ENCODE data around the gene GABPB1. TPM values are rescaled to one million over a fixed set of nuclear protein-coding genes. Genes with fewer than 3 reads are reported as not detected.

The GABPB1 gene
- total RNA-seq, 1 experiment from 2014 or later = 39.7 TPM

DNA sequence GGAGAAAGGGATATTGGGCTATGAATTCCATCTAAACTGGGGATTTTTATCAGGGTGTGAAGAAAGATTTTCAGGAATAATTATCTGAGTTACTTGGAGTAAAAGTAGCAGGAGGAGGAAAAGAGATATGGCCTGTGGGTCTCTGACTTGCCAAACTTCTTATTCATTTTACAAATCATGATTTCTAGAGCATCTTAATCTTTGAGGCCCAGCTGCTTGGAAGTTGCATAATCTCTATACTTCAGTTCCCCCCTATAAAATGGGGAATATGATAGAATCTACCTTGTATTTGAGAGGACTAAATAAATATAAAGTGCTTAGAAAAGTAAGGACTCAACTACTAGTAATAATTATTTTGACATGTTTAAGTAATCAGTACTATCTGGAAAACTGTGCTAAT is 11.0 kb upstream of the GABPB1 start:
- ATAC-seq (no peak), DNase-seq (no peak)
- H3K9me2 ChIP-seq (replicated peaks; ENCODE audit: low read length) = no peaks in the 10 kb centered on the region
- no peak overlapping the region for H3K27ac ChIP-seq (ENCODE audit: low read length)
- no peak overlapping the region for H3K9ac ChIP-seq (ENCODE audit: low read length)
- H3K79me2 ChIP-seq (ENCODE audit: low read length) = no peaks in the 10 kb centered on the region
- peaks cover 3% of the 10 kb centered on the region; the same call in 1 of the 2 replicates for H3K36me3 ChIP-seq (ENCODE audit: low read depth, low read length)
- no peaks in the 10 kb centered on the region for H3K9me3 ChIP-seq (ENCODE audit: low read length)
- no peaks in the 10 kb centered on the region for H3K27me3 ChIP-seq (ENCODE audit: low read length)
- no peak overlapping the region for H3K4me3 ChIP-seq (ENCODE audit: low read length)
- H2AFZ ChIP-seq (ENCODE audit: low read length) = no peak overlapping the region
- TF ChIP-seq EZH2 (IDR thresholded peaks at IDR 0.05; ENCODE audit: low read length, unreplicated experiment) = no peak
- TF ChIP-seq CTCF (conservative IDR thresholded peaks at IDR 0.05; ENCODE audit: low read depth, low read length) = no peak
- no peak for TF ChIP-seq EZH2phosphoT487 (IDR thresholded peaks at IDR 0.05; ENCODE audit: borderline replicate concordance, low read length)
- H3F3A ChIP-seq (ENCODE audit: low read length, unreplicated experiment) = no peaks in the 10 kb centered on the region
- ChIA-PET POLR2A (ENCODE audit: unreplicated experiment) (no interaction called here), CTCF (no interaction called here)
- H3K4me1 ChIP-seq (ENCODE audit: insufficient read depth, low read length) = no peaks in the 10 kb centered on the region
- BruUV-seq (replicated peaks) = no TSS peak
- H3K4me2 ChIP-seq (ENCODE audit: low read length) = no peak overlapping the region
- no peaks in the 10 kb centered on the region for H4K20me1 ChIP-seq (ENCODE audit: low read length)
- intact Hi-C loops (cut with micrococcal nuclease) = no loop called here

- Histone ChIP-seq H3K9ac (ENCODE audit: low read length) (no peak overlapping the region), H4K20me1 (ENCODE audit: low read length) (no peaks in the 10 kb centered on the region), H3K4me1 (ENCODE audit: insufficient read depth, low read length) (no peaks in the 10 kb centered on the region), H2AFZ (ENCODE audit: low read length) (no peak overlapping the region), H3K27me3 (ENCODE audit: low read length) (no peaks in the 10 kb centered on the region), H3K36me3 (ENCODE audit: low read depth, low read length) (peaks cover 3% of the 10 kb centered on the region; the same call in 1 of the 2 replicates), H3K4me3 (ENCODE audit: low read length) (no peak overlapping the region), H3F3A (ENCODE audit: low read length, unreplicated experiment) (no peaks in the 10 kb centered on the region), H3K9me2 (replicated peaks; ENCODE audit: low read length) (no peaks in the 10 kb centered on the region), H3K79me2 (ENCODE audit: low read length) (no peaks in the 10 kb centered on the region), H3K9me3 (ENCODE audit: low read length) (no peaks in the 10 kb centered on the region), H3K27ac (ENCODE audit: low read length) (no peak overlapping the region), H3K4me2 (ENCODE audit: low read length) (no peak overlapping the region)
- ChIA-PET CTCF (no interaction called here), POLR2A (ENCODE audit: unreplicated experiment) (no interaction called here)
- no TSS peak for BruUV-seq (replicated peaks)
- intact Hi-C loops (cut with micrococcal nuclease) = no loop called here
- ATAC-seq (no peak), DNase-seq (no peak)
- TF ChIP-seq CTCF (conservative IDR thresholded peaks at IDR 0.05; ENCODE audit: low read depth, low read length) (no peak), EZH2 (IDR thresholded peaks at IDR 0.05; ENCODE audit: low read length, unreplicated experiment) (no peak), EZH2phosphoT487 (IDR thresholded peaks at IDR 0.05; ENCODE audit: borderline replicate concordance, low read length) (no peak)
Observed at GRCh38 chr15:50365570-50365969, 10.6 kb upstream of the GABPB1 start.

DNA sequence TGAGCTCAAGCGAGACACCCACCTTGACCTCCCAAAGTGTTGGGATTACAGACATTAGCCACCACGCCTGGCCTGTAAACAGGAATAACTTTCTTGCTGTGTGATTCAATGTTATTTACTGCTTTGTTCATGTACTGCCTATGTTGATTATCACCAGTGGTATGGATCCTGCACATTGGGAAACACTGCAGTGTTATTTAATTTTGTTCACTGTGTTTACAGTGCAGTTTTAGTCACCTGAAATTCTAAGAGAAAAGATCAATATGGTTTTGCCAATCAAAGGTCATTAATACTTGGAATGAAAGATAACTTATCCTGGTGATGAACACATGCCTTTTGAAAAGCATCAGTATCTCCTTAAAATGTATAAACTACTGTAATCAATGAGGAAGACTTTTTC is 8.6 kb upstream of the GABPB1 start:
- Histone ChIP-seq H3F3A (ENCODE audit: low read length, unreplicated experiment) (no peaks in the 10 kb centered on the region), H3K36me3 (ENCODE audit: low read depth, low read length) (peaks cover 9% of the 10 kb centered on the region), H3K9ac (ENCODE audit: low read length) (no peak overlapping the region), H3K4me3 (ENCODE audit: low read length) (no peak overlapping the region), H3K9me3 (ENCODE audit: low read length) (no peaks in the 10 kb centered on the region), H2AFZ (ENCODE audit: low read length) (no peak overlapping the region), H4K20me1 (ENCODE audit: low read length) (no peaks in the 10 kb centered on the region), H3K4me2 (ENCODE audit: low read length) (no peak overlapping the region), H3K9me2 (replicated peaks; ENCODE audit: low read length) (no peaks in the 10 kb centered on the region), H3K4me1 (ENCODE audit: insufficient read depth, low read length) (no peaks in the 10 kb centered on the region), H3K27me3 (ENCODE audit: low read length) (no peaks in the 10 kb centered on the region), H3K27ac (ENCODE audit: low read length) (no peak overlapping the region), H3K79me2 (ENCODE audit: low read length) (peaks cover 4% of the 10 kb centered on the region; the same call in 1 of the 2 replicates)
- ChIA-PET CTCF (no interaction called here), POLR2A (ENCODE audit: unreplicated experiment) (no interaction called here)
- DNase-seq (no peak), ATAC-seq (no peak)
- TF ChIP-seq EZH2 (IDR thresholded peaks at IDR 0.05; ENCODE audit: low read length, unreplicated experiment) = no peak
- no peak for TF ChIP-seq EZH2phosphoT487 (IDR thresholded peaks at IDR 0.05; ENCODE audit: borderline replicate concordance, low read length)
- no peak for TF ChIP-seq CTCF (conservative IDR thresholded peaks at IDR 0.05; ENCODE audit: low read depth, low read length)
- intact Hi-C loops (cut with micrococcal nuclease) = no loop called here
- BruUV-seq (replicated peaks) = no TSS peak

All from PC-3 (cell line).